Activated CD4-positive, alpha-beta T cell treated with anti-CD3 and anti-CD28 coated beads for 4 hours (primary cell): ENCODE results near the gene TNNC1.

Source experiments
- DNase-seq, 2 donors: peaks; one replicate each; pipeline ENCODE4 v3.0.0-alpha.2; 2020

Gene TNNC1

DNA sequence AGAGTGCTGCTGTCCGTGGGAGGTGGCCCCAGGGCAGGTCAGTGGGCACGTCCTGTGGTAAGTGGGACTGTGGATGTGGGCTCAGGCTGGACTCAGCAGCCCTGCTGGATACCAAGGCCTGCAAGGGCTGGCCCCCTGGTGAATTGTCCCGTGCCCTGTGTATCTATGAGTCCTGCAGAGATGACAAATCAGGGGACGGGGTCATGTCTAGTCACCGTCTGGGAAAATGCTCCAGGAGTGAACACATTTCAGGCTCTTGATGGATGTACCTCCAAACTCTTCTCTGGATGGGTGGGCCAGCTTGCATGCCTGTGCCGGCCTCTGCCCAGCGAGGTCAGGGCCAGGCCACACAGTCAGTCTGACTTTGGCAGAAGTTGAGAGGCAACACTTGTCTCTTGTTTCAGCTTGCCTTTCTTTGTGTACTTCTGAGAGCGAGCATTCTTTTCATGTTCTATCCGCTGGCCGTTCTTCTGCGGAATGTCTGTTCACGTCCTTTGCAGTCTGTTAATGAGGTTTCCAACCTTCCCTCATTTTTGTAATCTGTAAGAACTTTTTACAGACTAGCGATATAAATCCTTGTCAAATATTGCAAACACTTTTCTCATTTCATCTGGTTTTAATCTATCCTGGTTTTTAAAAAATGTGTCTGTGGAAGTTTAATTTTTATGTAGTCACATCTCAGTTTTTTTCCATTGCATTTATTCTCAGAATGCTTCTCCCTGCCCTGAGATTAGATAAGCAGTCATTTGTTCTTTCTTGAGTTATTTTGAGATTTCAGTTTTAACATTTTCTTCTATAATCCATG, 29.9 kb upstream of the TNNC1 start:
- DNase-seq = no peak

DNA sequence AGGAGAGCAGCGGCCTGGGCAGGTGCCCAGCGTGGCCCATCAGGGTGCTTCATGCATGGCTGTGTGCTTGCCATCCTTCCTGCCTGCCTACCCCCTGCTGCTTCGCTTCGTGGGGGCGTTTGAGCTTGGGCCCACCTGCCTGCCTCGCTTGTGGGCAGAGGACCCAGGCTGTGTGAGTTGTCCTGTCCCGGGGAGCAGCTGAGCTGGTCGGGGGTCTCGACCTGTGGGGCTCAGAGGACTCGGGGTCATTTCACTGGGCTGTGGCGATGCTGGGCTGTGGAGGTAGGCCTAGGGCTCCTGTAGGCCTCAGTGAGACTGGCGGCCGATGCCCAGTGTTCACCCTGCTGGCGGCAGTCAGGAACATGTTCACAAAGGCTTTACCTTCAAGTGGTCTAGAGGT, 29.2 kb upstream of the TNNC1 start:
- no peak for DNase-seq

DNA sequence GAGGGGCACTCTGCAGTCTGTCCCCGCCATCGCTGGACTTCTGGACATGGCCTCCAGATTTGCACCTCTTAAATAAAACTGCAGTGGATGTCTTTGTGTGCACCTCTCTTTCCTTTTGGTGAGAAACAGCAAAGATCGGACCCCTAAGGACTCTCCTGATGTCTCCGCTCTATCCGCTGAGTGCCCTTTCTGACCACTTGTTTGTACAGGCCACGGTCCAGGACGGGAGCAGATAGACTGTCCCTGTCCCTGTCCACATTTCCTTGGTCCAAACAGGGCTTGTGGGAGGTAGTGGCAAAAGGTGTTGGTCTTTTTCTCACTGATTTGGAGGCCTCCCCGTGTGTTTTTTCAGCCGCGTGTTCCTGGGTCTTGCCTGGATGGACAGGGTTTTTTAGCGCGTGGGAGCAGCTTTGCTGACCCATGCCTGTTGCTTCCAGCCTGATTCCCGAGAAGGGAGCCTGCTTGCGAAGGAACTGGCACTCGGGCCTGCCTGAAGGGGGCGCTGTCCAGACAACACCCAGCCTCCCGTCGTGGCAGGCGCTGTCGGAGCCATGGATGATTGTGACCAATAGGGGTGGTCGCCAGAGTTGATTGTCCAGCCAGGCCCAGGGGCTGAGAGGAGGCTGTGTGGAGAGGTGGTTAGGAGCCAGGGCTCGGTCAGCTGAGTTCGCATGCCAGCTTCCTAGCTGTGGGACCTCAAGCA, 28.1 kb upstream of the TNNC1 start:
- DNase-seq = no peak

DNA sequence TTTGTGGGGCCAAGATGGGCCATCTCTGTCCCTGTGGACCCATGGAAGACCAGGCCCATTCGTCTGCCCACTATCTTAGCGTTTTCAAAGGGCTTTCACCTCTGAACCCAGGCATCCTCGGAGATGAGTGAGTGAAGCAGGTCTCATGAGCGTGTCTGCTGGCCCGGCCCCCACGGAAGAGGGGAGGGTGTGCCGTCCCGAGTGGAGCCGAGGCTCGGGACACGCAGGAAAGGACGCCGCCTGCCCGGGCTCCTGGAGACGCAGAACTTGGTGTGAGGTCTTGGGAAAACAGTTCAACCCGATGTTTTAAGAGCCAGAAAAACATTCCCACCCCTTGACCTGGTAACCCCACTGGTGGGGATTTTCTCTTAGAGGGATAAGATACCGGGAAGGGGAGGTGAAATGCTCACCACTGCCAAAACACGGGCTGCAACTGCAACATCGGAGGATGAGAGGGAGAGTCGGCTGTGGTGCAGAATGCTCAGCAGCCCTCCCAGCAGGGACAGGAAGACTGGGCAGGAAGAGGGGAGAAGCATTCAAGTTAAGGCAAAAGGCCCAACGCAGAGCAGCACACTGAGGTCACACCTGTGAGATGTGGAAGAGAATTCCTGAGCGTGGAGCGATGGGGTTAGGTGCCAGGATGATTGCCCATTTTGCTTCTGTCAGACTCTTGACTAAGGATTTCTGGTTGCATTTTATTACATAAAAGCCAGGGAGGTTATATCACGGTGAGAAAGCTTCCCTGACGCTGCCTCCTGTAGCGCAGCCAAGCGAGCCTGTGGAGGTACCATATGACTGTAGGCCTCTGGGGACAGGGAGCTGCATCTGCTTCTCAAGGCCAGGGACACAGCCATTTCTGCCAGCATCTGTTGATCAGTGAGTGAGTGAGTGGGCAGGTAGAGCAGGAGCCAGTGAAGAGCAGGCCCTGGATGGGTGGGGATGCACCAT, 27.2 kb upstream of the TNNC1 start:
- DNase-seq = no peak

DNA sequence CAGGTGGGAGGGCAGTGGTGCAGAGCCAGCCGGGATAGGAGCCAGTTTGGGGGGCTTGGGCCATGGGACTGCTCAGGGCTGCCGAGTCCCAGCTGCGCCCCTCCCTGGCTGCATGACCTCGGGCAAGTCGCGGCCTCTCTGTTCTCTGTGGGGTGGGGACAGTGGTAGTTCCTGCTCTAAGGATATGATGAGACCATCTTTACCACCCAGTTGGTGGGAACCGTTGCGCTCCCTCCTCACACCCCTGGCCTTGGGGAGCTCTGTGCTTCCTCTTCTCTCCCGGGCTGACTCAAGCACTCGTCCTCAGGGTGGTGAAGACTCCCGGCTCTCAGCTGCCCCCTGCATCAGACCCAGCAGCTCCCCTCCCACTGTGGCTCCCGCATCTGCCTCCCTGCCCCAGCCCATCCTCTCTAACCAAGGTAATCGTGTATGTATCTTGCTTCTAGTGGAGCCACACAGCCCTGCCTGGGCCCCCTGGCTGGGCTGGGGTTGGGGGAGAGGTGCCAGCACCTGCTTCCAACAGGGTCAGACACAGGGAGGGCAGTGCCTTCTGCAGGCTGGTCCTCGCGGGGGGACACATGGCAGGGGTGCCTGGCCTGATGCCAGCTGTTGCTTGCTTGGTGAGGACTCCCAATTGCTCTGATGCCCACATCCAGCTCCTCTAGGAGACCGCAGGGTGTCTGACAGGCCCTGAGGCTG, 26.2 kb upstream of the TNNC1 start:
- no peak for DNase-seq

DNA sequence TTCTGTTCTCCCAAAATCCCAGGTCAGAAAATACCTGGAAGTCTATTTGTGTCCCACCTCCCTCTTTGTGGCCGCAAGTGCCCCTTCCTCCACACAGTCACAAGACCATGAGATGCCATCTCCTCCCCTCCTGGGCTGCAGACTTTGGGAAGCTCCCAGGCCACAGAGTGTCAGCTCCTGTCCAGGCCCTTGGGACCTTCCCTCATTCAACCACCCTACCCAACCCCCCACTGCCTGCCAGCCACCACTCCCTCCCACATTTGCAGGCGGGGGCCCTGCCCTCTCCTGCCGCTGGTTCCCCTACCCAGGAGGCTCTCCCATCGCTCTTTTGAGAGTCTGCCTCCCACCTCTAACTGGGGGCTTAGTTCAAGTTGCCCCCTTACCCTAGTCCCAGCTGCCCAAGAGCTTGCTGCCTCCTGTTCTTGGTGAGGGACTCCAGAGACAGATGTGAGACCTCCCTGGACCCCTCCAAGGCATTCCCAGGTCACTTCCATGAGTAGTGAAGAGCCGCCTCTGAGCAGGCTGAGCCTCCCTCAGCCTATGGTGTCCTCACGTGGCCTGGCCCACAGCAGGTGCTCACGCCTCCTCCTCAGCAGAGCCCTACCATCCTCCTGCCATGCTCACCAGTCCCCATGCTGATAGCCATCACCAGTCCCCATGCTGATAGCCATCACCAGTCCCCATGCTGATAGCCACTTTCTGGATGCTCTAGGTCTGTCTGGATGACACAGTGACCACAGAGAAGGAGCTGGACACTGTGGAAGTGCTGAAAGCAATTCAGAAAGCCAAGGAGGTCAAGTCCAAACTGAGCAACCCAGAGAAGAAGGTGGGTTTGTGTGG, 25.4 kb upstream of the TNNC1 start:
- no peak for DNase-seq

DNA sequence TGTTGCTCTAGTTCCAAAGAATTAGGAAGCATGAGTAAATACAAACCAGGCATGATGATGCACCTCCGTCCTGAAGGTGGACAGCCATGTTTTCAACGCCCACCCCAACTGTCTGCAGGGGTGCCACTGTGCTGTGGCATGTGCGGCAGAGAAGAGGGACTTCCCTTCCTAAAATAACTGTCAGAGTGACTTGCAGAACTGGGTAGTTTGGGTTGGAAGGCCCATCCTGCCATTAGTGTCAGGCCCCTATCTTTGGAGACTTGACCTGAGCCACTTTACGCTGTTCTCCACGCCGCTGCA, 23.9 kb upstream of the TNNC1 start:
- DNase-seq = no peak

DNA sequence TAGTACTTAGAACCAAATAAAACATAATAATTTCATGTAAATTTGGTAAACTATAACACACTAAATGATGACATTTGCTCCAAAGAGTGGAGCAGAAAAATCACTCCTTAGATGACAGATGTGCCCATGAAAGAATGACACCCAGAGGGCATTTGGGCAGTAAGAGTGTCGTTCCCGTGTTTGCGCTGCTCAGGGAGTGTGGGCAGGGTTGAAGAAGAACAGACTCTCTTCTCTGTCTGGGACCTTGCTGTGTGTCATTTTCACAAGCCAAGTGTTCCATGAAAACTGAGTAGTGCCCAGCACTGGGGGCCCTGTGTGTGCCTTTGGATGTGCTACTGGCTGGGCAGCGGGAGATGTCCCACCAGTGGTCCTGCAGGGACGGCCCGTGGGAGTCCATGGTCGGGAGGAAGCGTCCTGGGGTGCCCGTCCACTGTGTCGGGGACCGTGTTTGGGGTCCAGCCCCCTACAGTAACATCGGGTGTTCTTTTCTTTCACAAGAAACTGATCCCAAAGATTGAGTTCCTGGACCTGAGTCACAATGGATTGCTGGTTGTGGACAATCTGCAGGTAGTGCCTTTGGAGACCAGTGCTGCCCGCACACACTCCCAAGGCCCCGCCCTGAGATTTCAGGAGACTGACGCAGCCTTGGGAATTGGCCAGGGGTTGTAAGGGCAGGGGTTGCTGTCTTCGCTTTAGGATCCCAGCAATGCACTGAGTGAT, 23.4 kb upstream of the TNNC1 start:
- DNase-seq = no peak

DNA sequence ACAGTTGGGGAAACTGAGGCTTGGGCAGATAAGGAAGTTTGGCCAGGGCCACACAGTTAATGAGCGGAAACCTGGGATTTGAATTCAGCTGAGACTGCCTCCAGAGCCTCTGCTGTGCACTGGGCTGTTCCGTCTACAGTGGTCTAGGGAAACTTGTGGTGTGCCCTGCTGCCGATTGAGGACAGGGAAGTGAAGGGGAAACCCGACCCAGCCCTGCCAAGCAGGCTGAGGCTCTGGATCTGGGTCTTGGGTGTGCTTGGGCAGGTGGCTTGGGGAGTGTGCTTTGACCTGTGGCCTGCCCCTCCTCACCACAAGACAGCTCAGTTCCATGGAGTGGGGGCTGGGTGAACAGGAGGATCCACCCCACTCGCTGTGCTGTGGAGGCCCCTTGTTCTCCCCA, 19.2 kb upstream of the TNNC1 start:
- DNase-seq = no peak

DNA sequence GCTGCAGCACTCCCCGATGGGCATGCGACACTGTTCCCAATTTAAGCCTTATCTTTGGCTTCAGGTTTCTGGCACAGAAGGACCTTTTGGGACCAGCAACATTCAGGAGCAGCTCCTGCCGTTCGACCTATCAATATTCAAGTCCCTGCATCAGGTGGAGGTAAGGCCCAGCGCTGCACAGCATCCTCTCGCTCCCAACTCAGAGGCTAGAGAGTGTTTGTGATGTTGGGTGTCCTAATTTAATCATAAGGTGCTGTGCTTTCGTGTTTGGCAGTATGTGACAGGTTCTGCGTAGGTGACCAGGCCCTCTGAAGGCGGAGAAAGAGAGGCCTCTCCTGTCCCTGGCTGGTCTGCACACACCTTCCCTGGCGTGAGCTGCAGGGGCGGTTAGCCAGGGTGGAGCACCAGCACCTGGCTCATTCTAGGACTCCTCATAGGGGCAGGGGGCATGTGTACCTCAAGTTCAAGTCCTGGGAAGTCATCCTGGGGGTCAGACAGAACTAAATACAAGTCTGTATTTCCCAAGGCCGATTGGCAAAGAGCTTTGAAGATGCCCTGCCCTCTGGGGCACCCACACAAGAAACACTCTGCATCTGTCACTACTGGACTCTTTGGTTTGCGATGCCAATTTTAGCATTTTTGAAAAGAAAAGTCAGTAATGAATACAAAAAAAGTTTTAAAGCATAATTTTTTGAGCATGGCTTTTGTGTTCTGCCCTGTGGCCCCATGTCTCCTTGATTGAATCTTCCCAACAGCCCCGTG, 18.6 kb upstream of the TNNC1 start:
- DNase-seq = no peak

DNA sequence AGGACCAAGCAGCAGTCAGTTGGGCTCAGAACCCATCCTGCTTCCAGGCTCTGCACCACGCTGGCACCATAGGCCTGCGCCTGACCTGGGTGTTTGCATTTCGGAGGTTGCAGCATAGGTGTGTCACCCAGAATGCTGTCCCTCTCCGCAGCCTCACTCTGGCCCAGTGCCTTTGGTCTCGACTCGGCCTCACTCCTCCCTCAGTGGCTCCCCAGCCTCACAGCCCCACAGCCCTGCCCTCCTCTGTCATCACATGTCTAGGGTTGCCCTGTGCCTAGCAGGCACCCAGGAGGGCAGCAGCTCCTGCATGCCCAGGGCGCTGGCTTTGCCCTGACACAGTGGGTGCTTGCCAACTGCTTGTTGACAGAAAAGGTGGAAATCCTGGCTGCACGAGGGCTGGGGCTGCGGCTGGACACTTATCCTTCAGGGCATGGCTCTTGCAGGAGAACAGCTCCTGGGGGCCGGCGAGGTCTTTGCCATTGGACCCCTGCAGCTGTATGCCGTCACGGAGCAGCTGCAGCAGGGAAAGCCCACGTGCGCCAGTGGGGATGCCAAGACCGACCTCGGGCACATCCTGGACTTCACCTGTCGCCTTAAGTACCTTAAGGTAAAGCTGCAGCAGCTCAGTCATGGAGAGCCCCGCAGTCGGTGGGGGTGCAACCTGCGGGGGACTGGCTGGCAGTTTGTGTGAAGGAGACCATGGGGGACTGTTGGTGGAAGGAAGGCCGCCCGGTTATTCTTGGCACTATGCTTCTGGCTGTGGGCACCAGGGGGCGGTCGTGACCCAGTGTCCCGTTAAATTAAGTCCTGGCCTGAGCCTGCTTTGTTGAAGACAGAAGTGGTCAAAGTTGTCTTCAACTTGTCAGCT, 17.8 kb upstream of the TNNC1 start:
- DNase-seq = peak in 1 of 2 donors; percentile 23

DNA sequence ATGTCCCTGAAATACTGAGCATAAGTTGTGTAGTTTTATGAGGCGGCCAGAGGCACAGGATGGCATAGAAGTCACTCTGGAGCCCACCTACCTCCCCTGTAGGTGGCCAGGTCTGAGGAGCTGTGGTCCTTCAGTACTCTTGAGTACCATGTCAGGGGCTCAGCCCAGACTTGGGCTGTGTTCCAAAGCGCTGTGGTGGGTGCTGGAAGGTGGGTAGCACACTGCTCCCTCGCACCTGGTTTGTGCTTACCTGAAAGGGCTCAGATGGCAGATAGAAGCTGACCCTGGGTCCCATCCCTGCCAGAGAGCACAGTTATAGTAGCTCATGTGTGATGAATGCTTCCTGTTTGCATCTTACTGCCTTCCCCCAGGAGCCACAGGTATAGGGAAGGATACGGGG, 17.1 kb upstream of the TNNC1 start:
- no peak for DNase-seq

DNA sequence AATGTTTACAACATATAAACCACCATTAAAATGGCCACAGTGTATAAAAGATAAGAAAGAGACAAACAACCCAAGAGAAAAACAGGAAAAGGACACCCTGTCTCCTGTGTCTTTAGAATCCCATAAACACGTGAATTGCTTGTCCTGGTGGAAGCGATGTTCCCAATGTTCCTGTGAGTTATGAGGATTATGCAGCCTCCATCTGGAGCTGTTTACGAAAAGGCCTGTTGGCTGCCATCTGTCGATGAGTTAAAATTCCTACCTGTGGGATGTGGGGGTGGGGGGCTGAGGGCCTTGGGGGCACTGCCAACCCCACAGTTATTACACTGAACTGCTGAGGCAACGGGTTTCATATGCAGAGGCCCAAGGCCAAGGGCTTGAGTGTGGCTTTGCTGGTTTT, 15.2 kb upstream of the TNNC1 start:
- no peak for DNase-seq

DNA sequence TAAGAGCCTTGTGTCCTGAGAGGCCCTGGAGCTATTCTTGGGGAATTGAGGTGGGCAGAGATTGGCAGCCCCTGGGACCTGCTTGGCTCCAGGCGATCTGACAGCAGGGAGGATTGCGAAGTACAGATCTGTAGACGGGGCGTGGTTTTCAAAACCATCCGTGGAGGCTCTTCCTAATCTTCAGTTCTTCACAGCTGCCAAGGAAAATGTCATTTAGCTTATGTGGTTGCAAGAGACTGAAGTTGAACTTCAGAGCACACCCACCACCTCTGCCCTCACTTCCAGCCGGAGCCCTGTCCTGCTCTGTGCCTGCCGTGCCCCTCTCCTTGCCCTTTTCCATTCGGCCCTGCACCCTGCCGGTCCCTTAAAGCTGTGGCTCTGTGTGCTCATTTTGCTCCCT, 14.5 kb upstream of the TNNC1 start:
- no peak for DNase-seq

DNA sequence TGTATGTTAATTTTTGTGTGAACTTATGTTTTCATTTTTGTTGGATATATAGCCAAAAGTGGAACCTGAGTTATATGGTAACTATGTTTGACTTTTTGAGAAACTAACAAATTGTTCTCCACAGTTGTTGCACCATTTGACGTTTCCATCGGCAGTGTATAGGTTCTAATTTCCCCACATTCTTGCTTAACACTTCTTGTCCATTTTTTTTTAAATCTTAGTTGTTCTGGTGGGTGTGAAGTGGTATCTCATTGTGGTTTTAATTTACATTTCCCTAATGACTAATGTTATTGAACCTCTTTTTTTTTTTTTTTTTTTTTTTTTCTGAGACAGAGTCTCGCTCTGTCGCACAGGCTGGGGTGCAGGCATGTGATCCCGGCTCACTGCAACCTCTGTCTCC, 9.6 kb upstream of the TNNC1 start:
- no peak for DNase-seq

DNA sequence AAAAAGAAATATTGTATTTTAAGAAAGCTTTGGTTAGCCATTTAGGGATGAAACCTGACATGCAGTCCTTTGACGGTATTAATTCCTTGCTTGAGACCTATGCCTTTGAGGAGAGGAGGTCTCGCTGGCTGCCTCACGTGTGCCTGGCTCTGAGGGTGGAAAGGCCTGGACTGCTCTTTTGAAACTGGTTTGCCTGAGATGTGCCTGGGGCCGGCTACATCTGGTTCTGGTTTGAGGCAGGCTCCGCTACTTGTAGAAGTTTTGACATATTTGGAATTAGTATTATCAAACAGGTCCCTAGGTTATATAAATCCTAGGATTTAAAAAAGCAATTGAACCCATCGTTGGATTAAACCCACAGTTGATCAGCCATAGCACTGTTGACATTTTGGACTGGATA, 8.0 kb upstream of the TNNC1 start:
- DNase-seq = no peak

DNA sequence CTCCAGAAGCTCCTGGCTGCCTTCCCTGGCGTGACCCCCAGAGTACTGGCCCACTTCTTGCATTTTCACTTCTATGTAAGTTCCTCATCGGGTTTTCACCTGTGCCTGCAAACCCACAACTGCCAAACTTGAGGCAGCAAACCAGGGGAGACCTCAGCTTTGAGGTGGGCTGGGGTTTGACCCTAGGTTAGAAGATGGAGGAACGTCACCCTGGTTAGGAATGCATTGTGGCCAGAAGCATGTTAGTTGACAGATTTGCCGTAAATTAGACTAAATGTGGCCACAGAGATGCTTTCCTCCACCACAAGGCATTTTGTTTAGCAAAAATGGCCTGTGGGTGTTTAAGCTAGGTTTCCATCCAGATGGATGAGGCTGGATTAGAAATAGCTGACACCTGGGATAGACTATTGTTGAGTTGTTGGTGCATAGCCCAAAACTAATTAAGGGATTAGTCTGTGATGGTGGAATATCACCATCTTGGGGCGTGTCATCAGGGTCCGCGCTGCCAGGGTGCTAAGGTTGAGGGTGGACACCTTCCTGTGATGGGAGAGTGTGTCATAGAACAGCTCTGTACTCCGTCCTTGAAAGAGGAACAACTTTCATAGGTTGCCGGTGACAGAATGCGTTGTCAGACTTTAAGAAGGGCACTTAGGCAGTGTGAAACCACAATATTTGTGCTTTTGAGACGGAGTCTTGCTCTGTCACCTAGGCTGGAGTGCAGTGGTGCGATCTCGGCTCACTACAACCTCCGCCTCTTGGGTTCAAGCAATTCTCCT, 5.1 kb upstream of the TNNC1 start:
- DNase-seq = no peak

DNA sequence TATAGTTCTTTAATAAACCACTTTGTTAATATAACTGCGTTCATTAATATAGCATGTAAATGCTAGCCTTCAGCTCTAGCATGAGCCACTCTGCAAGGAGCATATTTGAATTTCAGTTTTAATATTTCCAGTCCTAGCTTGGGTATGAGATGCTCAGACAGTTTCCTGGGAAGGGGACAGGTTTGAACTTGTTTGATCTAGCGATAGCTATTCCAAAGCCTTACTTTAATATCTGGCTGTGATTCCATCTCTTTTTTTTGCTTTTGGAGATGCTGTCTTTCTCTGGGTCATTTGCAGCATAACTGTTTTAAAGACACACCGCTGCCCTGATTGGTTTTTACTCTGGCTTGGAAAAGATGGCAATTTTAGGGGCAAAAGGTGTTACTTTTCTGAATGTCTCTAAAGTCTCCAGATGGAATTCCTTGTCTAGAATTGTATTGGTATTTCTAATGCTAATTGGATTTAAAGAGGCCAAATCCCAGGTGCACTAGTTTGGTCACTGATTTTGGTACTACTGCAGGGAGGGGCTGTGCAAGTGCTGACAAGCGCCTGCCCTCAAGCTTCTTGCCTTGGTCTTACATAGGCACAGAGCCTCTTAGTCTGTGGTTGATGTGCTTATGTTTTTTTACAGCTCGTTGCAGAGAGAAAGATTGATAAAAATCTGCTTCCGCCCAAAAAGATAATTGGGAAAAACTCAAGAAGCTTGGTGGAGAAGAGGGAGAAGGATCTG, 4.4 kb upstream of the TNNC1 start:
- DNase-seq = no peak
